Measurements from ENCODE around the gene ACP5.
A peak's percentile ranks its signal among the peaks of the same experiment; 100 is the strongest.
"Not testable (repeated sequence)": the region's sequence is repeated elsewhere in the genome, so short reads cannot be mapped to it uniquely, and the experiment has no call there.

Gene ACP5

DNA sequence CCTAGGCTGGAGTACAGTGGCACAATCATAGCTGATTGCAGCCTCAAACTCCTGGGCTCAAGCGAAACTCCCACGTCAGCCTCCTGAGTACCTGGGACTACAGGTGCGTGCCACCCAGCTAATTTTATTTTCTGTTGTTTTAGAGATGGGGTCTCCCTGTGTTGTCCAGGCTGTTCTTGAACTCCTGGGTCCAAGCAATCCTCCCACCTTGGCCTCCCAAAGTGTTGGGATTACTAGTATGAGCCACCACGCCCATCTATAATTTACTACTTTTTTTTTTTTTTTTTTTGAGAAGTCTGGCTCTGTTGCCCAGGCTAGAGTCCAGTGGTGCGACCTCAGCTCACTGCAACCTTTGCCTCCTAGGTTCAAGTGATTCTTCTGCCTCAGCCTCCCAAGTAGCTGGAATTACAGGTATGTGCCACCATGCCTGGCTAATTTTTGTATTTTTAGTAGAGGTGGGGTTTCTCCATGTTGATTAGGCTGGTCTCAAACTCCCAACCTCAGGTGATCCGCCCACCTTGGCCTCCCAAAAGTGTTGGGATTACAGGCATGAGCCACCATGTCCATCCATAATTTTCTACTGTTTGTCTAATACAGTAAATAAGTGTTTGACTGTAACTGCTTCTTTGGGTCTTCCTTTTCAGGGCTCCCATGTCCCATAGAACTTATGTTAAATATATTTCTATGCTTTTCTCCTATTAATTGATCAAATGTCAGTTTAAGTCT, 13.2 kb downstream of the ACP5 start:
- H2BK5ac ChIP-seq (ENCODE audit: low read length); H2BK120ac ChIP-seq (ENCODE audit: low read depth, low read length); H3K27ac ChIP-seq (replicated peaks; ENCODE audit: low read length); H4K8ac ChIP-seq (ENCODE audit: low read depth, low read length); H2AFZ ChIP-seq (ENCODE audit: low read length); H3K23ac ChIP-seq (ENCODE audit: low read depth, low read length, poor library complexity); H3K4me3 ChIP-seq (ENCODE audit: low read length in 2 of 2); H3K14ac ChIP-seq (ENCODE audit: low read length); H3K4ac ChIP-seq (ENCODE audit: low read length); H3K4me2 ChIP-seq (ENCODE audit: insufficient read depth, low read length, poor library complexity, severe bottlenecking); H2AK5ac ChIP-seq (ENCODE audit: low read depth, low read length); H3K79me1 ChIP-seq (ENCODE audit: low read depth, low read length); H3K36me3 ChIP-seq (replicated peaks in 1 of 2; ENCODE audit: control insufficient read depth in 2 of 2, insufficient read depth in 2 of 2, low read length in 2 of 2); H3K9me3 ChIP-seq (replicated peaks in 1 of 2; ENCODE audit: control insufficient read depth in 2 of 2, insufficient read depth in 1 of 2, low read depth in 1 of 2, low read length in 2 of 2); H2BK15ac ChIP-seq (ENCODE audit: low read length); DNase-seq (ENCODE audit: low spot score); H3K9ac ChIP-seq (ENCODE audit: low read depth, low read length, poor library complexity); H3K27me3 ChIP-seq (ENCODE audit: control insufficient read depth in 3 of 3, insufficient read depth in 3 of 3, low read depth in 1 of 3, low read length in 3 of 3); H3K4me1 ChIP-seq (ENCODE audit: control insufficient read depth in 2 of 2, insufficient read depth in 1 of 2, low read depth in 1 of 2, low read length in 2 of 2); H2BK12ac ChIP-seq (ENCODE audit: low read length); H3K18ac ChIP-seq (ENCODE audit: low read length); H4K91ac ChIP-seq (ENCODE audit: low read depth, low read length, poor library complexity): not testable (repeated sequence)
- WGBS, 2 donors (ENCODE audit: extremely low coverage in 2 of 2, insufficient read length in 2 of 2, insufficient replicate concordance in 1 of 2): no CpG with 5 or more reads among the region's 6 CpGs

GRCh38 chr19:11563532-11563931, 13.9 kb downstream of the ACP5 start:
- H3K23ac ChIP-seq (ENCODE audit: low read depth, low read length, poor library complexity): no peak overlapping the region
- H3K79me1 ChIP-seq (ENCODE audit: low read depth, low read length): peaks cover 3% of the 10 kb centered on the region
- WGBS, 2 donors (ENCODE audit: extremely low coverage in 2 of 2, insufficient read length in 2 of 2, insufficient replicate concordance in 1 of 2): no CpG with 5 or more reads among the region's 8 CpGs
- no peak overlapping the region for H4K91ac ChIP-seq (ENCODE audit: low read depth, low read length, poor library complexity)
- no peak overlapping the region for H4K8ac ChIP-seq (ENCODE audit: low read depth, low read length)
- DNase-seq (ENCODE audit: low spot score): no peak
- no peak overlapping the region for H3K4me3 ChIP-seq (ENCODE audit: low read length in 2 of 2)
- H3K9ac ChIP-seq (ENCODE audit: low read depth, low read length, poor library complexity): no peak overlapping the region
- H3K18ac ChIP-seq (ENCODE audit: low read length): no peak overlapping the region
- H3K27ac ChIP-seq (replicated peaks; ENCODE audit: low read length): no peak overlapping the region
- no peak overlapping the region for H3K4me2 ChIP-seq (ENCODE audit: insufficient read depth, low read length, poor library complexity, severe bottlenecking)
- H3K27me3 ChIP-seq (ENCODE audit: control insufficient read depth in 3 of 3, insufficient read depth in 3 of 3, low read depth in 1 of 3, low read length in 3 of 3): no peaks in the 10 kb centered on the region
- H3K36me3 ChIP-seq (replicated peaks in 1 of 2; ENCODE audit: control insufficient read depth in 2 of 2, insufficient read depth in 2 of 2, low read length in 2 of 2): no peaks in the 10 kb centered on the region
- H3K9me3 ChIP-seq (replicated peaks in 1 of 2; ENCODE audit: control insufficient read depth in 2 of 2, insufficient read depth in 1 of 2, low read depth in 1 of 2, low read length in 2 of 2): no peaks in the 10 kb centered on the region
- no peak overlapping the region for H2AFZ ChIP-seq (ENCODE audit: low read length)
- H3K4me1 ChIP-seq (ENCODE audit: control insufficient read depth in 2 of 2, insufficient read depth in 1 of 2, low read depth in 1 of 2, low read length in 2 of 2): no peaks in the 10 kb centered on the region
- no peak overlapping the region for H2BK15ac ChIP-seq (ENCODE audit: low read length)
- no peak overlapping the region for H2BK12ac ChIP-seq (ENCODE audit: low read length)
- H2AK5ac ChIP-seq (ENCODE audit: low read depth, low read length): no peak overlapping the region
- H2BK5ac ChIP-seq (ENCODE audit: low read length): no peak overlapping the region
- no peak overlapping the region for H2BK120ac ChIP-seq (ENCODE audit: low read depth, low read length)
- no peak overlapping the region for H3K14ac ChIP-seq (ENCODE audit: low read length)
- no peak overlapping the region for H3K4ac ChIP-seq (ENCODE audit: low read length)

DNA sequence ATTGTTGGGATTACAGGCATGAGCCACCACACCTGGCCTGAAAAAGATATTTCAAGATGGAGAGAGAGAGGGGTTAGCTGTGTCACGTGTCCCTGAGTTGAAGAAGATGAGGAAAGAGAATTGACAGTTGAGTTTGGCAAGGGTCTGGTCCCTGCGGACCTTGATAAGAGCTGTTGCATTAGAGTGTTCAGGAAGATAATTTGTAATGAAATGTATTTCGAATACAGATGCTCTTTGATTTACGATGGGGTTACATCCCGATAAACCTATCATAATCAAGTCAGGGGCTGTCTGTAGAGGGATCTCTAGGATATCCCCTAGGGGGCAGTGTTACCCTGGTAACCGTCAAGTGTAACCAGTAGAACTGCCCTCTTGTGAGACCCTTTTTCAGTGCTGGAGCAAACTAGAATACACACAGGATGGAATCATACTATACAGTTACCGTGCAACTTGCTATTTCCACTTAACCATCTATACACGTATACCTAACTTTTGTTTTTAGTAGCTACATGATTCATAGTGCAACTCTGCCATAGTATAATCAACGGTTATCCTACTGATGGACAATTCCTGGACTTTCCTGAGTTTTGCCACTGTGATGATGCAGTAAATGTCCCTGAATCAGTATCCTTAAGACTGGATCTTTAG, 16.9 kb downstream of the ACP5 start:
- Histone ChIP-seq H2BK120ac (ENCODE audit: low read depth, low read length) (no peak overlapping the region), H3K4me2 (ENCODE audit: insufficient read depth, low read length, poor library complexity, severe bottlenecking) (no peak overlapping the region), H3K4me3 (ENCODE audit: low read length in 2 of 2) (no peak overlapping the region), H2AFZ (ENCODE audit: low read length) (peak overlapping the region; percentile 37), H3K14ac (ENCODE audit: low read length) (no peak overlapping the region), H3K9ac (ENCODE audit: low read depth, low read length, poor library complexity) (no peak overlapping the region), H2BK15ac (ENCODE audit: low read length) (no peak overlapping the region), H3K18ac (ENCODE audit: low read length) (no peak overlapping the region), H3K9me3 (replicated peaks in 1 of 2; ENCODE audit: control insufficient read depth in 2 of 2, insufficient read depth in 1 of 2, low read depth in 1 of 2, low read length in 2 of 2) (no peaks in the 10 kb centered on the region), H3K4ac (ENCODE audit: low read length) (no peak overlapping the region), H3K4me1 (ENCODE audit: control insufficient read depth in 2 of 2, insufficient read depth in 1 of 2, low read depth in 1 of 2, low read length in 2 of 2) (peaks cover 5 to 7% of the 10 kb centered on the region in 2 donors), H4K91ac (ENCODE audit: low read depth, low read length, poor library complexity) (no peak overlapping the region), H4K8ac (ENCODE audit: low read depth, low read length) (no peak overlapping the region), H2BK12ac (ENCODE audit: low read length) (no peak overlapping the region), H2AK5ac (ENCODE audit: low read depth, low read length) (no peak overlapping the region), H3K79me1 (ENCODE audit: low read depth, low read length) (peaks cover 9% of the 10 kb centered on the region), H3K23ac (ENCODE audit: low read depth, low read length, poor library complexity) (no peak overlapping the region), H2BK5ac (ENCODE audit: low read length) (no peak overlapping the region), H3K27me3 (ENCODE audit: control insufficient read depth in 3 of 3, insufficient read depth in 3 of 3, low read depth in 1 of 3, low read length in 3 of 3) (no peaks in the 10 kb centered on the region), H3K36me3 (replicated peaks in 1 of 2; ENCODE audit: control insufficient read depth in 2 of 2, insufficient read depth in 2 of 2, low read length in 2 of 2) (peaks cover 0 to 9% of the 10 kb centered on the region in 2 donors), H3K27ac (replicated peaks; ENCODE audit: low read length) (no peak overlapping the region)
- no CpG with 5 or more reads among the region's 9 CpGs for WGBS, 2 donors (ENCODE audit: extremely low coverage in 2 of 2, insufficient read length in 2 of 2, insufficient replicate concordance in 1 of 2)
- DNase-seq (ENCODE audit: low spot score): peak; percentile 69

Measured in neuronal stem cell (in vitro differentiated cells).